Suprapubic skin (tissue), 4 donors: ENCODE measurements around the gene SLC9A5.

Source experiments
- CTCF ChIP-seq, 2 donors: fragments of 200-600 bp in 1 of 2; fragments of 450-650 bp in 1 of 2; sonication (generic) in 1 of 2; IDR thresholded peaks; one replicate each; pipeline ENCODE4 v1.5.1; 2016 to 2019; ENCODE audit warnings: antibody characterized with exemption in 2 of 2, mild to moderate bottlenecking in 1 of 2, moderate library complexity in 1 of 2
- EP300 ChIP-seq: sonication (generic); formaldehyde crosslinking; IDR thresholded peaks from one replicate; pipeline ENCODE4 v1.6.1; 2017; ENCODE audit warnings: antibody characterized with exemption
- POLR2A ChIP-seq, 2 donors: fragments of 450-650 bp; IDR thresholded peaks; one replicate each; pipeline ENCODE4 v1.6.1; 2017; ENCODE audit warnings: antibody characterized with exemption in 2 of 2, mild to moderate bottlenecking in 2 of 2, moderate library complexity in 2 of 2
- POLR2AphosphoS5 ChIP-seq, 3 donors: sonication (generic); formaldehyde crosslinking; IDR thresholded peaks; one replicate each; pipeline ENCODE4 v1.6.1; 2017; ENCODE audit warnings: antibody characterized with exemption in 3 of 3

GRCh38 chr16:67258161-67258835 lies 9.5 kb downstream of the SLC9A5 start:
- TF ChIP-seq CTCF (IDR thresholded peaks at IDR 0.05) (no peak), POLR2A (IDR thresholded peaks at IDR 0.05) (no peak), POLR2AphosphoS5 (IDR thresholded peaks at IDR 0.05) (no peak), EP300 (no peak)
